ENCODE data around the gene GID8. TPM values are rescaled to one million over a fixed set of nuclear protein-coding genes. Genes with fewer than 3 reads are reported as not detected.

GID8 gene
- total and polyA plus RNA-seq, 2 of the 13 experiments (the other 11 are each of a cell fraction or from before 2014, with no cell fraction given): 39.6 to 59.8 TPM

GRCh38 chr20:62924442-62925075 lies 13.4 kb upstream of the GID8 start (continued):
- no peak; the same call in 1 of the 2 replicates for TF ChIP-seq ZNF687 (CRISPR knock-in tag; IDR thresholded peaks at IDR 0.05)
- TF ChIP-seq ZNF576 (CRISPR knock-in tag; IDR thresholded peaks at IDR 0.05): no peak
- no peak for TF ChIP-seq SYNCRIP (IDR thresholded peaks at IDR 0.05; ENCODE audit: insufficient read depth, low read depth, low read length)
- 0 out of 2 replicates have a peak, but pooled peaks have one; percentile 3 for TF ChIP-seq ZNF264 (CRISPR knock-in tag; IDR thresholded peaks at IDR 0.05)
- TF ChIP-seq CAMTA2 (CRISPR knock-in tag; IDR thresholded peaks at IDR 0.05; ENCODE audit: borderline replicate concordance): no peak
- peak; percentile 45 to 59; a peak in 3 of 4 replicates for TF ChIP-seq POLR2A (IDR thresholded peaks at IDR 0.05; ENCODE audit: insufficient read depth in 1 of 2, low read depth in 2 of 2, low read length in 2 of 2)
- TF ChIP-seq ZNF780A (CRISPR knock-in tag; IDR thresholded peaks at IDR 0.05): no peak
- 0 out of 2 replicates have a peak, but pooled peaks have one; percentile 16 for TF ChIP-seq ZNF275 (CRISPR knock-in tag; IDR thresholded peaks at IDR 0.05; ENCODE audit: borderline replicate concordance)
- TF ChIP-seq FOXA1 (IDR thresholded peaks at IDR 0.05): no peak
- peak; percentile 69 for TF ChIP-seq FOXA1 (CRISPR knock-in tag; IDR thresholded peaks at IDR 0.05)
- TF ChIP-seq ZNF44 (CRISPR knock-in tag; IDR thresholded peaks at IDR 0.05): peak; percentile 76; the same call in 1 of the 2 replicates
- TF ChIP-seq JDP2 (CRISPR knock-in tag; IDR thresholded peaks at IDR 0.05; ENCODE audit: borderline replicate concordance): no peak
- peak; percentile 3; the same call in 1 of the 2 replicates for TF ChIP-seq HMGXB3 (CRISPR knock-in tag; IDR thresholded peaks at IDR 0.05; ENCODE audit: borderline replicate concordance)
- TF ChIP-seq HOXA9 (CRISPR knock-in tag; IDR thresholded peaks at IDR 0.05; ENCODE audit: borderline replicate concordance): no peak
- no peak for TF ChIP-seq ZNF441 (CRISPR knock-in tag; IDR thresholded peaks at IDR 0.05; ENCODE audit: borderline replicate concordance)
- no peak for TF ChIP-seq NFATC3 (CRISPR knock-in tag; IDR thresholded peaks at IDR 0.05)
- TF ChIP-seq MAZ (IDR thresholded peaks at IDR 0.05; ENCODE audit: borderline replicate concordance, low read depth, low read length): no peak
- 0 out of 2 replicates have a peak, but pooled peaks have one; percentile 23 for TF ChIP-seq MAZ (CRISPR knock-in tag; IDR thresholded peaks at IDR 0.05; ENCODE audit: low read depth)
- TF ChIP-seq ZBTB21 (CRISPR knock-in tag; IDR thresholded peaks at IDR 0.05): peak; percentile 25; the same call in 1 of the 2 replicates
- TF ChIP-seq ZNF788 (CRISPR knock-in tag; IDR thresholded peaks at IDR 0.05; ENCODE audit: borderline replicate concordance): no peak
